ENCODE results near the gene BABAM2.
"Not testable (repeated sequence)": the region's sequence is repeated elsewhere in the genome, so short reads cannot be mapped to it uniquely, and the experiment has no call there.

BABAM2 gene

DNA sequence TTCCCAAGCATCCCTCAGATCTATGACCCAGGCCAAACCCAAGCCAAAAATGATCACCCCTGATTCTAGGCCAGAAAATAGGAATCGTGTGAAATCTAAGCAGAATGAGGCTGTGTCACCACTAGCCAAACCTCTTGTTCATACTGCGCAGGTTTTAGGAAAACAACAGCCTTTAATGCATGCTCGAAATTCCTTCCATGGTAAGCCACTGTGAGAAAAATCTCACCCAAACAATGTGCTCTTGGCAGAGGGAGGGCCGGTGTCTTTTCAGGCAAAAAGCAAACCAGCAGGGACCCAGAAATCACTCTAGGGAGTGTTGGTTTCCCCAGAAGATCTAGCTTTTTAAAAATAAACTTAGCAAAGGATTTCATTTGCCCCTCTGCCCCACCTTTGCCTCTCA is 430.9 kb downstream of the BABAM2 start:
- no peak for DNase-seq

GRCh38 chr2:28322051-28322450 is 431.5 kb downstream of the BABAM2 start:
- no peak for DNase-seq

DNA sequence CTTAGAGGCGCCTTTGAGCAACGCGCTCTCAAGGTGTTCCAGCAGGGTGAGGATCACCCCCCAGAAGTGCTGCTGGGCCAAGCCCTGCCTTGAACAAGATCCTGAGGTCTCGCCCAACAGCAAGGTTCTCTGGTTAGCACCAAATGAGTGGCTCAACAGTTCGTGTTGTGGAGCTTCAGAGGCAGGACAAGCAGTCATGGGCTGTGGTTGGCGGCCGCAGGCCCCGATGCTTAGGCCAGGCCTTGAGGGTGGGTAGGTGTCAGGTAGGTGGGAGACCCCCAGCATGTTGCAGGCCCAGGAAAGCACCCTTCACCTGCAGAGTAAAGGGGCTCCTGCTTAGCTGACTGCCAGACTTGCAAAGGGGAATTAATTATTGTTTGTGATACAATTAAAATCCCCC is 431.9 kb downstream of the BABAM2 start:
- DNase-seq, result no peak

GRCh38 chr2:28322981-28323396 is 432.5 kb downstream of the BABAM2 start:
- no peak for DNase-seq

GRCh38 chr2:28325173-28325566 is 434.6 kb downstream of the BABAM2 start:
- DNase-seq, result no peak

DNA sequence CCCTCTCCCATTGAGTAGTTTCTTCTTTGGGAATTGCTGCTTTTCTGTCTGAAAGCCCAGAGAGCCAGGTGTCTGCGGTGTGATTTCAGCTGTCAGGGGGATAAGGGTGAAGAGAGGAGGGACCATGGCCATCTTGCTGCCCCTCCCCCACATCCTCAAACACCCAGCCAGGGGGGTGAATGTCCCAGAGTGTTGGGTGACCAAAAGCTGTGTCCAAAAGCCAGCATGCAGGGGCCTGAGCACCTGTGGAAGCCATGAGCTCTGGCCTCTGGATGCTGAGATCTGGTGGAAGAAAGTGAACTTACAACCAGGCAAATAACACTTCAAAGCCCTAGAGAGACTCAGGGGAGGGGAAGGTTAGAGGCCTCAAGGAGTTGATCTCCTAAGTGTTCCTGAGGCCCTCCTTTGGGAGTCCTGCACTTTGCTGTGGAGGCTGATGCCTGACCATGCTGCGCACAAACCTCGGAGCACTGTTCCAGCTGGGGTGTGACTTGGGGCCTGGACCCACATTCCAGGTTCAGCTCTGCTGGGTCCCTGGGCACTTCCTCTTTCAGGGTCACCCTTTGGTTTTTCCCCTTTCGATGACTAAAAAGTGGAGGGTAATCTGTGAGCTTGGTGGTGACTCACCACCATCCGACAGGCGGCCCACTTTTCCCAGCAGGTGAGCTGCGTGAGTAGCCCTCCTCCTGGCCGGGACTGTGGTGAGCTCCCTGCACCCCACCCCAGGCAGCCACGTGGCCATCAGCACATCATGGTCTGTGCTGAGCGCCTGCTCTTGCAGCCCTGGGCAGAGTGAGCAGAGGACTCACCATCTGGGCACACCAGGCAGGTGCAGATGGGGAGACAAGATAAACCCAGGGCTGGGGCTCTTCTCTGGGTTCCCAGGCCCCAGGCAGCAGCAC is 435.3 kb downstream of the BABAM2 start:
- DNase-seq, result no peak

GRCh38 chr2:28326469-28326805 is 435.9 kb downstream of the BABAM2 start:
- no peak for DNase-seq

GRCh38 chr2:28326881-28327505 is 436.5 kb downstream of the BABAM2 start:
- DNase-seq, result no peak

DNA sequence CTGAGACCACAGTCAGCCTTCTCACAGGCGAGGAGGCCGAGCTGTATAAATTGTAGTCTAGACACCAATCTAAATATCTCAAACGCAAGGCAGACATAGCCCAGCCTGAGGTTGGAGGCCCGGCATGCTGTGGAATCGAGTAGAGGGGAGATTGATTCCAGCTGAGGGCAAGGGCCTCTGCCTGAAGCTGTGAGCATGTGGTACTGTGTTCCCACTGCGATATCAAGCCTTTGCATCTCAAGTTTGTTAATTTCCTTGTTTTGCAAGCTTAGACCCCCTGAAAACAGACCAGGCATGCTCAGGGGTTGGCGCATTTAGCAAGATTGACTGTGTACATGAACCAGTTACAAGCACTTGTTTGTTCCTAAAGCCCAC is 437.0 kb downstream of the BABAM2 start:
- no peak for DNase-seq

GRCh38 chr2:28327956-28328922 is 437.7 kb downstream of the BABAM2 start:
- no peak for DNase-seq

- DNase-seq, result no peak
These were observed 438.7 kb downstream of the BABAM2 start for GRCh38 chr2:28329184-28329583.

- DNase-seq, result not testable (repeated sequence)
These were observed 440.2 kb downstream of the BABAM2 start for GRCh38 chr2:28330722-28331121.

- not testable (repeated sequence) for DNase-seq
These were observed 441.3 kb downstream of the BABAM2 start for GRCh38 chr2:28331797-28332196.

DNA sequence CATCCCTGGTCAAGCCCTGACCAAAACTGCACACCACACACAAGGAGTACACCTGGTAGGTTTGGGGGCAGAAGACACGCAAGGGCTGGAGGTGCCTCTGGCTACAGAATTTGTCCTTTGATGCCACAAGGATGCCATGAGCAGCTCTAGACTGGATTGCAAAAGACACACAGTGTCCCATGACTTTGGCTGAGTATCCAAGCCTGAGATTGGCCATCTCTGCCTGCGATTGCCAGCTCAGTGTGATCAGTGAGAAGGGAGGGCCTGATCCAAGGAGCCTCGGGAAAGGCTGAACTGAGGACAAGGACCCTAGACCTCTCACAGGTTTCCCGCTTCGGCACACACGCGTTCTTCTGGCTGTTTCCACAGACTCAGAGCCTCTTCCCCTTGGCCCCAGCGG is 442.2 kb downstream of the BABAM2 start:
- no peak for DNase-seq

DNA sequence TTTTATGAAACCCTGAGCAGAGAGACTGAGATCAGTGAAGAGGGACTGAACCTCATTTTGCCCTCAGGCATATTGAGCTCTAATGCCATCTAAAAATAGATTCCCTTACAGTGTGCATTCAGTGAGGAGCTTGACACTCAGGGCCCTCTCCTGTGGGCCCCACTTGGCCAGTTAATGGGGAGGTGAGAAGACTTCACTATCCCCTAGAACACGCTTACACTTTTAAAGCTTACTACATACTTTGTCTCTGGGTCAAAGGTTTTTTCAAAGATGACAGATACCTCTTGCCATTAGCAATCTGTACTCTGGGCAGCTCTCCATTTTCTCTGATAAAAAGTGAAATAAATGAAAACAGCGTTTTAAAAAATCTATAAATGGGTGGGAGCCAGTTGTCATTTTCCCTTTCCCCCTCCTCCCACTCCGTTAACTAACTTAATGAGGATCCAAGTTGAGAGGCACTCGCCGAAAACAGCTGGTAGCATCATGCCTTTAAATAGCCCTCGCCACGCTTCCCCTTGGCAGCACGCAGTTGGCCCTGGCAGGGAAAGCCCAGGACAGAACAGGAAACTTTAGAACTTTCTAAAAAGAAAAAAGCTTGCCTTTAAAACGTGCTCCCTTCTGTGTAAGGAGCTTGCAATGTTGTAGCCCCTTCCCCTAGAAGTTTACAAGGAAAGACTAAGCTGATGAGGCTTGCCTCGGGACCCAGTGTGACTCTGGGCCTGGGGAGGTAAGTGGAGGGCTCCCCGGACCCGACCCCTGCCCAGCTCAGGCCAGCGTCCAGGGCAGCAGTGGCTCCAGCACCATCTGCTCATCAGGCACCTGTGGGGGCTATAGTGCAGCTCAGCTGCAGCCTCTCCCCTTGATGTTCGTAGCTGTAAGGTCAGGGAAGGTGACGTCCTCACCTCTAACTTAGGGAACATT is 443.3 kb downstream of the BABAM2 start:
- DNase-seq, result no peak

DNA sequence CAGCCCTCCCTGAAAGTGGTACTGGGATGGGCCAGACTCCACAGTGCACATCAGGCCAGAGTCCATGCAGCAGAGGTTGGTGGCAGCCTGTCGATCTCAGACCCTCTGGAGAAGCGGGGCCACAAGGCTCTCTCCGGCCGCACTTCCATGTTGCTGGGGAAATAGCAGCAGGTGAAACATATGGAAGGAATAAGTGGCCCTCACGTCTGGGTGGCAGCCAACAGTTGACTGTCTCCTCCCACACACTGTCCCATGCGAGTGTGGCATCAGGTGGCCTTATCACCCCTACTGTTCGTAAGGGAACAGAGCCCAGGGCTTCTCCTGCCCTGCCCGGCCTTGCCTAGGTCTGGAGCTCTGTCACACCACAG is 444.0 kb downstream of the BABAM2 start:
- DNase-seq, result no peak

GRCh38 chr2:28335265-28335664 is 444.7 kb downstream of the BABAM2 start:
- DNase-seq, result not testable (repeated sequence)

GRCh38 chr2:28335666-28336065 is 445.1 kb downstream of the BABAM2 start:
- DNase-seq, result no peak

DNA sequence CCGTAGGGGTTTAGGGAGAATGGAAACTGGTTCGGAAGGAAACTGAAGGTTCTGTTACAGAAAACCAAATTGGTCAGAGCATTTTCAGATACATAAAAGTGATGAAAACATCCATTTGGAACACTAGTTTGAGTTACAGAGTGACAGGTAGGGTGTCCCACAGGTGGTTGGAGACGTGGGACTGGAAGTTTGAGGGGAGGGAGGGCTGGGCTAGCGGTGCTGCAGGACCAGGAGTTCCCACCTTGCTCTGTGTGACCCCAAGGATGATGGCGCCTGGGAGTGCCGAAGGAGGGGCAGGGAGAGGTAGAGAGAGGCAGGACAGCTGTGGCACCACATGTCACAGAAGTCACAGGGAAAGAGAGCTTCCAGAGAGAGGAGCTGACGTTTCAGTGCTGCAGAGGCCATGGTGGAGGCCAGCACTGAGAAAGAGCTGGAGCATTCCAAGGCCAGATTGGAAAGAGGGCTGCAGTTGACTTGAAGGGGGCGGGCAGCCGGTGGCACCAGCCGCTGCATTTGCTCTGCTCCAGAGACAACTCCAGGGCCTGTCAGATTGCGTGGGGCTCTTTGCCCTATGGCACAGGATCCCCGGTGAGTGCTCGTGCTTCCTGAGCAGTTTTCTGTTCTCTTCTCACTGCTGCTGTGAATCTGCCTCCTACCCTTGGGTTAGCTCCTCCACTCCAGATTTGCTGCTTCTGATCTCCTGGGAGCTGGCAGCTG is 445.9 kb downstream of the BABAM2 start:
- no peak for DNase-seq

- DNase-seq, result no peak
These were observed 446.6 kb downstream of the BABAM2 start for GRCh38 chr2:28336982-28337627.
